AG08396 (cell line): ENCODE measurements around the gene FBLN7.

Experiments
- DNase-seq: peaks from one replicate; pipeline ENCODE4 v3.0.0; 2012; ENCODE audit warnings: low spot score, mixed read lengths

The FBLN7 gene

DNA sequence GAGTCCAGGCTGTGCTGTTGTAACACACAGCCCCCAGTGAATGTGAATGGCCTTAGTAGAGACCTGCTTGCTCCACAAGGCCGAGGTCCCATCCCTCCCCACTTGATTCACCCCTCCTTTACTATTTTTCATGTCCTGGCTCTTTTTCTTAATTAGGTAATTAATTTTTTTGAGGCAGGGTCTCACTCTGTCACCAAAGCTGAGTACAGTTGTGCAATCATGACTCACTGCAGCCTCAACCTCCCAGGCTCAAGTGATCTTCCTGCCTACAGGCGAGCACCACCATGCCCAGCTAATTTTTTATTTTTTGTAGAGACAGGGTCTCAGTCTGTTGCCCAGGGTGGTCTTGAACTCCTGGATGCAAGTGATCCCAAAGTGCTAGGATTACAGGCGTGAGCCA, 19.3 kb downstream of the FBLN7 start:
- no peak for DNase-seq

DNA sequence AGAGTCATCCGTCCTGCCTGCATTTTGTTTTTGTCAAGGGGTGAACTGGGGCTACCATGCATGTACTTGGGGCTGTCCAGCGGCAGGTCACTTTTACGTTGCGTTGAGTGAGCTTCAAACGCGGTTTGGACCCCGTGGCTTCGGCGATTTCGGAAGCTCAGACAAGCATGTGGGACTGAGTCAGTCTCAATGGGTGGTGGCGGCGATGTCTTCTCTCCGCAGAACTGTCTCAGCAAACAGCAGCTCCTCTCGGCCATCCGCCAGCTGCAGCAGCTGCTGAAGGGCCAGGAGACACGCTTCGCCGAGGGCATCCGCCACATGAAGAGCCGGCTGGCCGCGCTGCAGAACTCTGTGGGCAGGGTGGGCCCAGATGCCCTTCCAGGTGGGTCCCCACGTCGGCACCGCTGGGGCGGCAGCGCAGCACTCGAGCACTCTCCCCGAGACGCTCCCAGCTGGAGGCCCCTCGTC, 21.3 kb downstream of the FBLN7 start:
- no peak for DNase-seq

DNA sequence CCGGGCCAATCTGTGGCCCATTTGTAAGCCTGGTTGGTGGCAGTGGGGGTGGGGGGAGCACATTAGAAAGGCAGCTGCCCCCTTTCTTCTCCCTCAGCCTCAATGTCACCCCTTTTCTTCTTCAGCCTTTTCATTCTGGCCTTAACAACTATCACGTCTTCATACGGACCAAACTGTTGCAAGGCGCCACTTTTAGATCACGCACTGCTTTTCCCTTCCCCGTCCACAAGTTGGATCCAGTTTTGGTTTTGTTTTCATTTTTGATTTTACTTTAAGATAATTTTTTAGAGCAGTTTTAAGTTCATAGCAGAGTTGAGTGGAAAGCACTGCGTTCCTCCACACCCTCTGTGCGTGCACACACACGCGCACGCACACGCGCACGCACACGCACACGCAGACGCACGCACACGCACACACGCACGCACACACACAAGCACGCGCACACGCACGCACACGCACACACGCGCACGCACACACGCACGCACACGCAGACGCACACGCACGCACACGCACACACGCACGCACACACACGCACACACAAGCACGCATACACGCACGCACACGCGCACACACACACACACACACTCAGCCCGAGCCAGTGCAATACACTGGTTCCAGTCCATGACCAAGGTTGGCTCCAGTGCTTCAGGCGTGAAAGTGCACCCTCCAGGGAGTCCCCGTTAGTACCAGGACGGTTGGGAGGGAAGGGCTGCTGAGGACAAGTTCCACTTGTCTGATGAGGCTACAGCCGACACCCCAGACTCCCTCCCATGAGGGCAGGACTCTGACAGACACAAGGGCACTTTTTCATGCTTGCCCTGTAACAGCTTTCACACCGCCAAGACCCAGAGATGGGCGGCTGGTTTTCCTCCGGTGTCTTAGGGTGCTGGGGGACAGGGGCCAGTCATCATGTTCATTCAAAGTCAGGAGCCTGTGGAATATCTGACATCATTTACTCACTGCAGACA, 22.4 kb downstream of the FBLN7 start:
- DNase-seq, result no peak

DNA sequence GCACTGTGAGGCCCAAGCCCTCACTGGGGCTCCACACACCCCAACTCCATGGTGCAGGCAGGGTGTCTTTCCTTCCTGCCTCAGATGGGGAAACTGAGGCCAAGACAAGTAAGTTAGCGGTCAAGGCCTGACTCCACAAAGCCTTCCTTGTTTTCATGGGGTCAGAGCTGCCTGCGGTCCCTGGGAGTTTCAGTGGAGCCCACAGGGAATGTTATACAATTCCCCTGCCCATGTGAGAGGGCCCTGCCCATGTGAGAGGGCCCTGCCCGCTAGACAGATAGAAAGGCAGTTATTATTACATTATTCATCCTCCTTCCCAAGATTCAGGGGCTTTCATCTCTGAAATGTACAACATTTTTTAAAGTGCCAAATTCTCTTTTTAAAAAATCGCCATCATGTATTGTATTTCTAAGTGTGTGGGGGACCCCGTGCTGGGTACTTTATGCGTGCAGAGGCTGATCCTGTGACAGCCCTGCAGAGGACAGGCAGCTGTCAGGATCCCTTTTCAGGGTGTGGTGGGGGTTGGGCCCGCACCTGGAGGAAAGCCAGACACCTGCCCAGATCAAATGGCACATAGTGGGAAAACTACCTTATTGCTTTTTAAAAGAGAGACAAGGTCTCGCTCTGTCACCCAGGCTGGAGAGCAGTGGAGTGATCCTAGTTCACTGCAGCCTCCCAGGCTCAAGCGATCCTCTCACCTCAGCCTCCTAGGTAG, 23.4 kb downstream of the FBLN7 start:
- DNase-seq, result no peak

DNA sequence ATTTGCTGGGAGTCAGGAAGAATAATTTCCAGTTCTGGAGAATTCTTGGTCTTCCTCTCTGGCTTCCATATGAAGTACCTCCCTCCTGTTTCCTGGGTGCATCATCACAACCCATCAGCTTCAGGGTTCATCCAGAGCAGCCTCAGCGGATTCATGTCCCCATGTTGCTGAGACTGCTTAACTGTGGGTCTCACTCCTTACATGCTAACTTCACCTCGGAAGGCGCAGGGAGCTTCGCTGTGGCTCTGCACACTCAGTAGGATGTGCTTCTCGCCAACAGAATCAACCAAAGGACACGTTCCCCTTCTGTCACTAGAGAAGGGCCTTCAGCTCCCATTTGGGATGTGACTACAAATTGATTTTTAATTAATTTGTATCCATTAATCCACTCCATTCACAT, 24.2 kb downstream of the FBLN7 start:
- DNase-seq, result no peak

DNA sequence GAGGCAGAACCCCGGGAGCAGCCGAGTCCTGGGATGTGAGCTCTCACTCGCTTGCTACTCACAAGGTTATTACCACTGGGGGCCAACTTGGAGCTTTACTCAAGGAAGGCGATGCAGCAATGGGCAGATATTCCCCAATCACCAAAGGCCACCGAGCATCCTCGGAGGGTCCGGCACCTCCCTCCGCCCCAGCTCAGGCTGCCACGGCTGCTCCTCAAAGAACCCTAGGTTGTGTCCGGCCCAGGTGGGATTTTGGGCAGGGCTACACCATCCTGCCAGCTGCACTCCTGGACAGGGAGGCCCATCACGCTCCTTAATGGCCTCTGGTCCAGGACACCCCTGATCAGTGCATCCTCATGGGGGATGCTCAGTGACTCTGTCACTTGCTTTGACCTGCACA, 24.8 kb downstream of the FBLN7 start:
- no peak for DNase-seq

DNA sequence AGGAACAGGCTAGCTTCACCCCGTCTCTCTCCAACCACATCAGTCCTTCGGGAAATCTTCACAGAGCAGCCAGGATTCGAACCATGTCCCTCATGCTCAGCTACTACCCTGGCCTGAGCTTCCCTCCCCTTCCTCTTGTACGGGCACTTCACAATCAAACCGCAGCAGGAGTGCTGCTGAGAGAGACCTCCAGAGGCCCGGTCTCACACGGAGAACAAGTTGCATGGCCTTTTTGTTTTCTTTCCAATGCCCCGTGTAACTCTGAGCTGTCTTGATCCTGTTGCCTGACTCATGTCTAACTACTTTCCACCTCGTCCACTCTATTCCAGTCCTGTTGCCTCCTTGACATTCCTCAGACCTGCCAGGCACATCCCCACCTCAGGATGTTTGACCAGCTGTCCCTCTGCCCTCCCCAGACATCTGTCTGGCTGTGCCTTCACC, 25.4 kb downstream of the FBLN7 start:
- no peak for DNase-seq

DNA sequence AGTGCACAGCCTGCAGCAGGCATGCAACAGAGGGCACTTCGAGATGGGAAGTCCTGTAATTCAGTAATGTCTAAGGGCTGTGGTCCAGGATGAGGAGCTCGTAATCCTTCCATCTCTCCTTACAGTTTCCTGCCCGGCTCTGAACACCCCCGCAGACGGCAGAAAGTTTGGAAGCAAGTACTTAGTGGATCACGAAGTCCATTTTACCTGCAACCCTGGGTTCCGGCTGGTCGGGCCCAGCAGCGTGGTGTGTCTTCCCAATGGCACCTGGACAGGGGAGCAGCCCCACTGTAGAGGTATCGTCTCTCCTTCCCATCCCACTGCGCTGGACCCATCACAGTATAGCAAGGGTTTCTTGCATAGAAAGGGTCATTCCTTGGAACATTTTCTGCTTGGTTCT, 26.7 kb downstream of the FBLN7 start:
- no peak for DNase-seq

DNA sequence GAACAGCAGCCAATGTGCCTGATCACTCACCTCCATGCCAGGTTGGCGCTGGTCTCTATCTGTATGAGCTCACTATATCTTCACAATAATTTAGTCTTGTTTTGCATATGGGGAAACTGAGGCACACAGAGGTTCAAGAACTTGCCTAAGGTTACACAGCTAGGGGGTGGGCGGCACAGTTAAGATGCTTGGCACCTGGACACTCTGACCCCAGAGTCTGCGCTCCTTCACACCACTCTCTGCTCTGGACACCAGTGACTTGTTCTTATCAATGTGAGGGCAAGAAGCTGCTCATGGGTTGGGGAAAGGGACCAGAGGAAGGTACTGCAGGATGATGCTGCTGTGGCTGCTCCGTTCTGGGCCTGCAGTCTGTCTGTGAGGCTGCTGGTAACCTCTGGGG, 27.1 kb downstream of the FBLN7 start:
- DNase-seq, result no peak

DNA sequence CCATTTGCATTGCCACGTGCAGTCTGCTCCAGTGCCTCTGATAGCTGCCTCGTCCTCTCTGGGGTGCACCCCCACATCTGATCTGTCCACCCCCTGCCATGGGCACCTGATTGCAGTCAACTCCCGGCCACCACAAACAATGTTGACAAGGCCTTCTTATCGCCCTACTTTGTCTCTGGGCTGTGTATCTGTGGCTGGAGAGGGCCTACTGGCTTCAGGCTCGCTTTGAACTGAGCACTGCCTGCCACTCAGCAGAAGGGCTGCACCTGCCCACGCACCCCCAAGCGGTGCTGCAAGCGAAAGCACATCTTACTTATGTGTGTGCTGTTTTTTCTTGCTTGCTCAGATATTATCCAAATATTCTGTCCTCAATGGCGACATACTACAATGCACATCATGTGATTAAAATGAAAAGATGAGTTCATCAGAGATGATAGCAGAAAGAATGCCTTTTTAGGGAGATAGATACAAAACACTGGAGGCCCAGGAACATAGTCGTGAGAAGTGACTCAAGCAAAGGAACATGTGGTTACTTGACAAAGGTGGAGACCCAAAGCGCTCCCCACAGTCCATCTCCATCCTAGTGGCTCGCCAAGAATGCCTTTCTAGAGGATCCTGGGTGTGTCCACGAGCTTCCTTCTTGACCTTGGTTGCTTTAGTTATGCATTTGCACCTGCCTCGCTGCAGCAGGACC, 28.8 kb downstream of the FBLN7 start:
- DNase-seq, result no peak

DNA sequence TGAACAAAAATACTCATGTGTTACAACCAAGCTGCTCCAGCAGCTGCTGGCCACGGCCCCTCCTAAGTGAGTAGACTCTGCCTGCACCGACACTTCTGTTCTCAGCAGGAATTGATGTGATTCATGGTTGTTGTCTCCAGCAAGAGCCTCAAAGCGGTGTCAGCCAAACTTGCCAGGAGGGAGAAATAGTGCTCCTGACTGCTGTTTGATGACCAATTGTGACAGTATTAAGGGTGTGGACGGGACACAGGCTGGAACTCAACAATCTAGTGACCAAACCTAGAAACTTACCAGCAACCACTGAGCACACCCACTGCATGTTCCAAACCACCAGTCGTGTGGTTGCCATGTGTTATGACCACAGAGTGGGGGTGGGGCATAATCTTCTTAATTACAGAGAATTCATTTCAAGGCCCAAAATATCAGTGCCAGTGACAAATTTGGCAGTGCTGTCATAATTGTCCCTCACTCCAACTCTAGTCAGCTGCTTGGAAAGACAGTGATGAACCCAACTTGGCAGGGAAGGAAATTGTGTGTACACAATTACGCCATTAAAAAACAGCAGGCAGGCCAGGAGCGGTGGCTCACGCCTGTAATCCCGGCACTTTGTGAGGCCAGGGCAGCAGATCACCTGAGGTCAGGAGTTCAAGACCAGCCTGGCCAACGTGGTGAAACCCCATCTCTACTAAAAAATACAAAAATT, 30.4 kb downstream of the FBLN7 start:
- no peak for DNase-seq

DNA sequence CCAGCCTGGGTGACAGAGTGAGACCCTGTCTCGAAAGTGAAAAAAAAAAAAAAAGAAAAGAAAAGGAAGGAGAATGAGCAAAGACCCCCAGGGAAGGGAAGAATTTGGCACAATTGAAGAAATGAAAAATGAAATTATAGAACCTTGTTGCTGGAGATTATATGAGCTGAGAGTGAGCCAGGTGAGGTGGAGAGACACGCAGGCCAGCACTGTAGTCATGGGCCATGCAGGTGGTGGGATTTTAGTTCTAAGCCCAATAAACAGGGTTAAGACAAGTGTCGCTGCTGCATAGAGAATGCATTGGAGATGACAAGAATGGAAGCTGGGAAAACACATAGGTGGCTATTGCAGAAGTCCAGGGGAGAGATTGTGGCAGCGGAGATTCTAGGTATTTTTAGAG, 32.3 kb downstream of the FBLN7 start:
- no peak for DNase-seq

DNA sequence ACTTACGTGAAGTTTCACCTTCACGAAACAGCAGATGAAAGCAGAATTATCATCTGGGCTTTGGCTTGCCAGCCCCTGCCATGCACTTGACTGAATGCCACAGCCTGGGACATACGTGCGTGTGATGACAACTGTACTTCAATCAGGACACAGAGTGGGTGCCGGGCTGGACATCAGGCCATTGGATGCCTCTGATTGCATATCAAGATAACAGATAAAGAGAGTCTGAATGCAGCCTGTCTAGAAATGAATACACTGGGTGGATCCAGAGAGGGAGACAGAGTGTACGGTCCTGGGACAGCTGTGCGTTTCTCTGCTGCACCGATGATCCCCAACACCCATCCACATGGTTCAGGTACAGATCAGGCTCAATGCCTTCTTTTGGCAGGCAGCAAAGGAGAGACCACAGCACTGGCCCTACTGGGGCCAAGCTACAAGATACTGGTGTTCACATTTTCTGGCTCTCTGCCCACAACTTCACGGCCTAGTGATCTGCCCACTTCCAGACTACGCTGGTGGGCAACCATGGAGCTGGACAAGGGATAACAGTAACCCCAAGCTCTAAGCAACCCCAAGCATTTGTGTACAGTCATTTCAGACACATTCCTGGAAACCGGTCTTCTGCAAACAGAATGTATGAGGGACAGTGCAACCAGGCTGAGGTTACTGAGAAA, 35.6 kb downstream of the FBLN7 start:
- DNase-seq, result no peak

DNA sequence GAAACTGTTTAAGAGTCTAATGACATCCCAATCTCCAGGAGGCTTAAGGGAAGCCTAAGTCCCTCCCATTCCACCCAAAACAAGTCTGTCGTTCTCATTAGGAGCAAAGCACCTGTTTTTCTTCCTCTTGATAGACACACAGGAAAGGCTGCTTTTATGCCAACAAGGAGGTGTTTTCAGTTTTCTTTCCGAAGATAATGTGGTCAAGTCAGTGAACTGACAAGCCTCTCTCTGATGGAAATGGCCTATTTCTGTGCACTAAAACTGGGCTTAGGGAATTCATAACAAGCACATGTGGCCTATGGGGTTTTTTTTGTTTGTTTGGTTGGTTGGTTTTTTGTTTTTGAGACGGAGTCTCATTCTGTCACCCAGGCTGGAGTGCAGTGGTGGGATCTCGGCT, 36.2 kb downstream of the FBLN7 start:
- no peak for DNase-seq

DNA sequence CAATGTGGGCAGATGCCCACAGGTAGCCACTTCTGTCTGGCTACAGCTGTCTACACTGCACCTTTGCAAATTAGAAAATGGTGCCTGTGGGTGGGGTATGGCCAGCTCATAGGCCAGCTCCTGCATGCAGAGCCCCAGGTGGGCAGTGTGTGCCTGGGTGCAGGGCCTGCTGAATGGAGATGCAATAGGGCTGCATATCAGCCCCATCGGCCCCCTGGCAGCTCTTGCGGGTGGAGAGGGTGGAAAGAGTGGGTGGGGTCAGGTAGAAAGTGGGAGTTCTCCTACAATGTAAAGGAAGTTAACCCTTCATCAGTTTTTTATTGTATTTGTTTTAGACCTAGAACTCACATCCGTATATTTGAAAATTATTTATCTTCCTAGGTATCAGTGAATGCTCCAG, 37.1 kb downstream of the FBLN7 start:
- no peak for DNase-seq

DNA sequence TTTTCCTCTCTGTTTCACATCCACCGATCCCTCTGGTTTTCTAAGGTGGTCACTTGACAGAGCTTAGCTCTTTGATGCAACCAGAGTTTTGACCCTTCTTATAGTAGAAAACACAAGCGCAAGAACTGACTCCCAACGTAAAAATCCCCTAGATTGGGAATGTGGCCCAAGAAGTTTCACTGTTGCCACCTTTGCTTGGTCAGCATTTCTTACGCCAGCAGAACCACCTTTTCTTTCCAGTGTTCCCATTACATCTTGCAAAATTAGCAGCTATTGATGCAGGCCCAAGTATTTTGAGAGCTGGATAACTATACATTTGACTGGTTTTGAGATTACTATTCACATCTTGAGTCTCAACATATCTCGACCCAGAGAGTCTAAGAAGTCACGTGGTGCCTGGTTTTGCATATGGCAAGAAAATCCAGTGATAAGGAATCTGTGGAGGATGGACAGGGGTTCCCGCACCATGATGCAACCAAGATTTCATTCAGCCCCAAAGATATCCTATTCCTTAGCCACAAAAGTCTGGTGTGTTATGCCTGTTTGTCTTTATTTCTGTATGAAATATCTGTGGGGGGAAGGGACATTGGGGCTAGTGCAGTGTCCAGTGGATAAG, 37.9 kb downstream of the FBLN7 start:
- no peak for DNase-seq

DNA sequence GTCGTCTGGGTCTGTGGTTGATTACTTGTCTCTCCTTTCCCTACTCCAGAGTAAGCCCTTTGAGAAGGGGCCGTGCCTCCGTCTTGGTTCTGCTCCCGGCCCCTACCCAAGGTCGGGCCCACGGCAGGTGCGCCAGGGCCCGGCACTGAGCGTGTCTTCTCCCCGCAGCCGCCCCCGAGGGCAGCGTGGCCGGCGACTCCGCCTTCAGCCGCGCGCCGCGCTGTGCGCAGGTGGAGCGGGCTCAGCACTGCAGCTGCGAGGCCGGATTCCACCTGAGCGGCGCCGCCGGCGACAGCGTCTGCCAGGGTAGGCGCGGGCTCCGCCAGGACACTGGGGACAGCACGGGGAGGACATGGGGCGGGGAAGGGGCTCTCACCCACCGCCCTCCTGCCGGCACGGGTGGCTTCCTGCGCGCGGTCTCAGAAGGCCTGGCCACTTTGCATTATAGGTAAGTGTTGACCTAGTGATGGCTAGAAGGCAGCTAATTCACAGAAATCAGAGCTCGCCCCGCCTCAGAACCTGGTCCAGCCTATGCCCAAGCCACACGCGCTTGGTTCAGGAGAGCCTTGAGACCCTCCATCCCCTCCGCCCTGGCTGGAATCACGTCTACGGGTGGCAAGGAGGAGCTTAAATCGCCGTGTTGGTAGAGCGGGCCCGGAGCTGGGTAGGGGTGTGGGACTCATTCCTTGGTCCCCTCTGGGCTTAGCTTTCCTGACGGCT, 43.5 kb downstream of the FBLN7 start:
- no peak for DNase-seq

DNA sequence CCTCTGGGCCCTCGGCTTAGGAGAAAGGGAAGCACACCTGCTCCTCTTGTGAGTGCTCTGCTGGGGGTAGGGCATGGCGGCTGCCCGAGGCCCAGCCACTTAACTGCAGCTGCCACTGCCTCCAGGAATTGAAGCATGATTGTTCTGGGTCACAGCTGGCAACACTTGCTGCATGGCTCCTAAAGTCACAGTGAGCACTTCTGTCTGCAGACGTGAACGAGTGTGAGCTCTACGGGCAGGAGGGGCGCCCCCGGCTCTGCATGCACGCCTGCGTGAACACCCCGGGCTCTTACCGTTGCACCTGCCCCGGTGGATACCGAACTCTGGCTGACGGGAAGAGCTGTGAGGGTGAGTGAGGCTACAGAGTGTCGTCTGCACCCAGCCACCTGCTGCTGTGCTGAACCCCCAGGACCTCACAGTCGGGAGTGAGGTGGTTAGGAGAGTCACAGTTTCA, 44.4 kb downstream of the FBLN7 start:
- no peak for DNase-seq

DNA sequence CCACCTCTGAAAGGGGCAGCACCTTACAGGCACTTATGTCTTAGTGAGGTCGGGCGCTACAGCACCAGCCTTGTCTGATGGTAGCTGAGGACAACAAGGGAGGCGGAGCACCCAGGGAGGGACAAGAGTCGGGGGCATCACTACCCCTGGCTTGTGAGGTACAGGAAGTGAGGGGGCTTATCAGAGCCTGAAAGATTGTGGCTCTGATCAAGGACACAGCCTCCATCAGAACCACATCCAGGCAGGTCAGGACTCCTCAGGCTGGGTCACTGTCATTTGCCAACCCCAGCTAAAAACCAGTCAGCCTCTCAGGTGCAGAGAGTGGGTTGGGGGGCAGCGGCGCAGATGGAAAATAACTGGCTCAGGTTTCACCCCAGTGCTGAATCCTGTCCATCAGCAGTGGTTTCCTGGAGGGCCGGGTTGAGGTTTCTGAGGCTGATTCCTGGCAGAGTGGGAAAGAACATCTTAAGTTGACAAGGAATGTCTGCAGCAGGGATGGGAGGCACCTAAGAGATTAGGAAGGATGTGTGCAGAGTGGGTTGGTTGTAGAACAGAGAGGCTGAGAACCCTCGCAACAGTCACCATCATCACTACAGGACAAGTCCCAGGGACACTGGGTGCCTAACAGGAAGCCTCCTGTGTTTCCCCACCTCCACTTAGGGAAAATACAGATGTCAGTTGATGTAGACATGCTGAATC, 45.3 kb downstream of the FBLN7 start:
- DNase-seq, result no peak

DNA sequence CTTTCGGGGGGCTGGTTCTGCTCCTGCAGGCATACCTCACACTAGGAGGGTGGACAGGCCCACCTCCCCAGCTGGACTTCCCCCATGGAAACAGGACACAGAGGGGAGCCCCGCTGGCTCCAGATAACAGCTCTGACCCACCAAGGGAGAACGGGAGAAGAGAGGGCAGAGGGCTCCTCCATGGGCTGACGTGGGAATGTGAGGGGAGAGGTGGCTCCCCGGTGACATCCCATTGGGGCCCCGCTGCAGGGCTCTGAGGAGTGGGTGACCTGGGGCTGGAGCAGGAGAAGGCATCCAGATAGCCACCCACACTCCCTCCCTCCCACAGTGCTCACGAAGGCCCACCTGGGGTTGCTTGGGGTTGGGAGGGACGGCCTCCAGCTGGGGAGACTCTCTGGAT, 45.9 kb downstream of the FBLN7 start:
- no peak for DNase-seq
